B cell (primary cell): ENCODE measurements around the gene RAB11FIP3. TPM values are rescaled to one million over a fixed set of nuclear protein-coding genes. Genes with fewer than 3 reads are reported as not detected.
A peak's percentile ranks its signal among the peaks of the same experiment; 100 is the strongest.

ENCODE experiments used
- ATAC-seq: fragments of 200-7000 bp; cut with Tn5 transposase; one replicate; pipeline ENCODE4 v1.10.0; 2021; ENCODE audit warnings: low read depth, mild to moderate bottlenecking, moderate number of reproducible peaks, moderate library complexity
- CTCF ChIA-PET: fragments of 350-600 bp; sonication (Branson Sonifier 250); formaldehyde crosslinking; loops from one replicate; lab custom pipeline; 2021; ENCODE audit warnings: antibody characterized with exemption, inconsistent platforms; lab: Charles Lee
- POLR2A ChIA-PET: fragments of 350-600 bp; sonication (Branson Sonifier 250); formaldehyde crosslinking; loops from one replicate; lab custom pipeline; 2021; ENCODE audit warnings: antibody characterized with exemption; lab: Charles Lee
- DNase-seq: peaks from one replicate; pipeline ENCODE4 v3.0.0; 2013
- H2AFZ ChIP-seq: 2 replicates; pipeline ENCODE4 v1.6.1; 2012; ENCODE audit warnings: mild to moderate bottlenecking, low read depth, low read length; ENCODE audit not compliant: insufficient read depth, poor library complexity, severe bottlenecking
- H3K27ac ChIP-seq, 2 donors: 1 replicate in 1 of 2; 2 replicates in 1 of 2; pipeline ENCODE4 v1.5.1; 2012 to 2013; ENCODE audit warnings: low read length in 2 of 2, mild to moderate bottlenecking in 2 of 2, moderate library complexity in 1 of 2
- H3K27me3 ChIP-seq, 4 experiments: fragments of 200-600 bp in 1 of 4; sonication (generic) in 1 of 4; replicated peaks in 1 of 4; 1 replicate in 2 of 4; 2 replicates in 2 of 4; pipeline versions ENCODE4 v1.6.1 to v1.7.0; 2013 to 2016; ENCODE audit warnings: low read length in 3 of 4, mild to moderate bottlenecking in 2 of 4, mixed read lengths in 1 of 4, moderate library complexity in 1 of 4; ENCODE audit not compliant: insufficient read depth in 4 of 4, control insufficient read depth in 3 of 4; ENCODE audit errors: control extremely low read depth in 1 of 4
- H3K36me3 ChIP-seq, 2 experiments: replicated peaks in 1 of 2; 1 replicate in 1 of 2; 2 replicates in 1 of 2; pipeline versions ENCODE4 v1.6.1 to v1.7.1; 2013; ENCODE audit warnings: low read length in 1 of 2; ENCODE audit not compliant: insufficient read depth in 2 of 2, control insufficient read depth in 1 of 2; ENCODE audit errors: control extremely low read depth in 1 of 2, extremely low read depth in 1 of 2
- H3K4me1 ChIP-seq, 2 donors: fragments of 200-600 bp in 1 of 2; sonication (generic) in 1 of 2; 1 replicate in 1 of 2; 2 replicates in 1 of 2; pipeline versions ENCODE4 v1.5.1 to v1.6.1; 2013 to 2017; ENCODE audit warnings: low read length in 2 of 2; ENCODE audit not compliant: control insufficient read depth in 2 of 2, insufficient read depth in 2 of 2
- H3K4me2 ChIP-seq: replicated peaks from 2 replicates; pipeline ENCODE3; 2012; ENCODE audit warnings: mild to moderate bottlenecking, low read depth, low read length; ENCODE audit not compliant: poor library complexity, severe bottlenecking
- H3K4me3 ChIP-seq, 5 experiments: fragments of 200-600 bp in 1 of 5; sonication (generic) in 1 of 5; 1 replicate in 3 of 5; 2 replicates in 2 of 5; pipeline versions ENCODE4 v1.5.1 to v1.7.0; 2011 to 2016; ENCODE audit warnings: low read length in 4 of 5, mild to moderate bottlenecking in 4 of 5, low read depth in 2 of 5, control low read depth in 1 of 5, moderate library complexity in 1 of 5; ENCODE audit not compliant: insufficient read depth in 1 of 5; ENCODE audit errors: control extremely low read depth in 1 of 5, extremely low read depth in 1 of 5
- H3K79me2 ChIP-seq: fragments of 200-600 bp; sonication (generic); one replicate; pipeline ENCODE4 v1.6.0; 2016; ENCODE audit warnings: low read length; ENCODE audit not compliant: control insufficient read depth, insufficient read depth
- H3K9ac ChIP-seq: fragments of 200-600 bp; sonication (generic); 2 replicates; pipeline ENCODE4 v1.6.1; 2017; ENCODE audit warnings: mild to moderate bottlenecking, low read length, moderate library complexity
- H3K9me3 ChIP-seq, 3 donors: one replicate each; pipeline versions ENCODE4 v1.6.1 to v1.7.1; 2013; ENCODE audit warnings: low read length in 2 of 3; ENCODE audit not compliant: control insufficient read depth in 2 of 3, insufficient read depth in 1 of 3; ENCODE audit errors: control extremely low read depth in 1 of 3
- H4K20me1 ChIP-seq: 2 replicates; pipeline ENCODE4 v1.6.0; 2012; ENCODE audit warnings: mild to moderate bottlenecking, low read length; ENCODE audit not compliant: insufficient read depth, control insufficient read depth, poor library complexity, severe bottlenecking
- H3K27ac Mint-ChIP-seq: one replicate; pipeline ENCODE4 v1.8.0; 2021; ENCODE audit warnings: mixed read lengths
- H3K27me3 Mint-ChIP-seq: one replicate; pipeline ENCODE4 v1.8.0; 2021; ENCODE audit warnings: mixed read lengths
- H3K4me1 Mint-ChIP-seq: one replicate; pipeline ENCODE4 v1.8.0; 2021; ENCODE audit warnings: mixed read lengths
- H3K4me3 Mint-ChIP-seq: one replicate; pipeline ENCODE4 v1.8.0; 2021; ENCODE audit warnings: mixed read lengths
- H3K9me3 Mint-ChIP-seq: one replicate; pipeline ENCODE4 v1.8.0; 2022; ENCODE audit warnings: mixed read lengths; ENCODE audit not compliant: insufficient read depth
- CTCF ChIP-seq: fragments of 200-600 bp; IDR thresholded peaks from one replicate; pipeline ENCODE4 v1.8.0; 2022; ENCODE audit warnings: antibody characterized with exemption, mild to moderate bottlenecking
- EZH2 ChIP-seq: IDR thresholded peaks from 2 replicates; pipeline ENCODE4 v1.6.1; 2012; ENCODE audit warnings: borderline replicate concordance, low read depth, mild to moderate bottlenecking, moderate library complexity, low read length; ENCODE audit not compliant: insufficient read depth, poor library complexity, severe bottlenecking
- WGBS: methylation state at CpG from one replicate; pipeline ENCODE4 v1.1.5; 2013; ENCODE audit warnings: missing lambda C conversion rate; ENCODE audit not compliant: insufficient coverage; 5-methylcytosine and 5-hydroxymethylcytosine counted together
- intact Hi-C: fragments of 100-400 bp; cut with micrococcal nuclease; formaldehyde crosslinking; loops from one replicate; pipeline ENCODE4 v1.10.0; 2022
- polyA plus RNA-seq: library from polyadenylated mRNA; depleted of rRNA; stranded (reverse); fragments of >200 nt; gene quantifications from 2 replicates; pipeline ENCODE4 v1.2.3, GENCODE V29; 2012
- total RNA-seq, 2 donors: library from RNA; stranded (reverse); fragments of 120-200 nt in 1 of 2; gene quantifications; 1 replicate in 1 of 2; 2 replicates in 1 of 2; pipeline versions ENCODE4 v1.2.3 to v1.2.4, GENCODE V29; 2013 to 2022

The RAB11FIP3 gene
- total and polyA plus RNA-seq, 2 donors (not counting 1 experiment from before 2014, with no cell fraction given): 24.3 to 57.2 TPM

GRCh38 chr16:546909-547770, 121.7 kb downstream of the RAB11FIP3 start:
- Mint-ChIP-seq H3K4me1 (no peaks in the 10 kb centered on the region), H3K27ac (no peak overlapping the region), H3K9me3 (no peaks in the 10 kb centered on the region), H3K4me3 (no peak overlapping the region), H3K27me3 (no peaks in the 10 kb centered on the region)
- peaks cover 0 to 3% of the 10 kb centered on the region in 2 experiments for H3K36me3 ChIP-seq
- no peak overlapping the region for H3K27ac ChIP-seq
- no peaks in the 10 kb centered on the region for H3K4me1 ChIP-seq
- peak; percentile 52 for DNase-seq
- H3K79me2 ChIP-seq: peaks cover 18% of the 10 kb centered on the region
- H3K9ac ChIP-seq: no peak overlapping the region
- POLR2A ChIA-PET: no interaction called here
- intact Hi-C loops: no loop called here
- ATAC-seq: peak; percentile 75
- peak overlapping the region; percentile 40 for H3K4me2 ChIP-seq
- H2AFZ ChIP-seq: no peak overlapping the region
- no peaks in the 10 kb centered on the region for H3K27me3 ChIP-seq
- peak overlapping the region in 1 of 5 experiments; percentile 17 for H3K4me3 ChIP-seq
- TF ChIP-seq CTCF (no peak), EZH2 (no peak)
- WGBS: 80% methylated on average over 60 of the region's 60 CpGs
- CTCF ChIA-PET: no interaction called here
- no peaks in the 10 kb centered on the region for H3K9me3 ChIP-seq
- peaks cover 21% of the 10 kb centered on the region for H4K20me1 ChIP-seq

GRCh38 chr16:548586-548985, 123.1 kb downstream of the RAB11FIP3 start:
- Histone ChIP-seq H3K27me3 (no peaks in the 10 kb centered on the region), H3K36me3 (peaks cover 0 to 5% of the 10 kb centered on the region in 2 experiments), H4K20me1 (peaks cover 9% of the 10 kb centered on the region), H3K4me1 (no peaks in the 10 kb centered on the region), H3K79me2 (peaks cover 6% of the 10 kb centered on the region), H3K27ac (no peak overlapping the region), H2AFZ (no peak overlapping the region), H3K4me2 (no peak overlapping the region), H3K9ac (no peak overlapping the region), H3K4me3 (no peak overlapping the region), H3K9me3 (no peaks in the 10 kb centered on the region)
- no peak for ATAC-seq
- DNase-seq: no peak
- CTCF ChIA-PET: no interaction called here
- intact Hi-C loops: no loop called here
- Mint-ChIP-seq H3K27ac (no peak overlapping the region), H3K27me3 (no peaks in the 10 kb centered on the region), H3K4me1 (no peaks in the 10 kb centered on the region), H3K4me3 (no peak overlapping the region), H3K9me3 (no peaks in the 10 kb centered on the region)
- WGBS: 98% methylated on average over 21 of the region's 21 CpGs
- TF ChIP-seq CTCF: no peak
- TF ChIP-seq EZH2: no peak
- POLR2A ChIA-PET: no interaction called here
